Osteocyte (in vitro differentiated cells): ENCODE results near the gene SLC18A3. TPM values are rescaled to one million over a fixed set of nuclear protein-coding genes. Genes with fewer than 3 reads are reported as not detected.

Source experiments
- DNase-seq: peaks from one replicate; pipeline ENCODE4 v3.0.0; 2021; ENCODE audit warnings: mixed read lengths; ENCODE audit not compliant: unreplicated experiment; ENCODE audit errors: extremely low spot score
- H3K27ac Mint-ChIP-seq: one replicate; pipeline ENCODE4 v1.8.0; 2021; ENCODE audit warnings: mild to moderate bottlenecking, mixed read lengths; ENCODE audit not compliant: unreplicated experiment
- H3K27me3 Mint-ChIP-seq: one replicate; pipeline ENCODE4 v1.8.0; 2021; ENCODE audit warnings: mixed read lengths; ENCODE audit not compliant: unreplicated experiment
- H3K36me3 Mint-ChIP-seq: one replicate; pipeline ENCODE4 v1.8.0; 2021; ENCODE audit warnings: mixed read lengths; ENCODE audit not compliant: unreplicated experiment
- H3K4me1 Mint-ChIP-seq: one replicate; pipeline ENCODE4 v1.8.0; 2021; ENCODE audit warnings: mixed read lengths; ENCODE audit not compliant: unreplicated experiment
- H3K4me3 Mint-ChIP-seq: one replicate; pipeline ENCODE4 v1.8.0; 2021; ENCODE audit warnings: mild to moderate bottlenecking, moderate library complexity, mixed read lengths; ENCODE audit not compliant: unreplicated experiment
- H3K9me3 Mint-ChIP-seq: one replicate; pipeline ENCODE4 v1.8.0; 2021; ENCODE audit warnings: mixed read lengths; ENCODE audit not compliant: unreplicated experiment
- total RNA-seq: library from RNA; stranded (reverse); gene quantifications from 2 replicates; pipeline ENCODE4 v1.2.1, GENCODE V29; 2021
- TF ChIP-seq, protein P1 (sequence below): fragments of 200-600 bp; sonication (generic); IDR thresholded peaks from 2 replicates; pipeline ENCODE4 v1.5.0; 2021; ENCODE audit warnings: antibody characterized with exemption, mild to moderate bottlenecking, moderate library complexity

The SLC18A3 gene
- total RNA-seq, 1 donor from 2014 or later: 0.32 TPM

GRCh38 chr10:49606981-49607535 is 3.1 kb upstream of the SLC18A3 start:
- H3K9me3 Mint-ChIP-seq: no peaks in the 10 kb centered on the region
- no peak overlapping the region for H3K4me3 Mint-ChIP-seq
- H3K27me3 Mint-ChIP-seq: peaks cover 68% of the 10 kb centered on the region
- peak; percentile 94 for DNase-seq
- TF ChIP-seq, protein P1, sequence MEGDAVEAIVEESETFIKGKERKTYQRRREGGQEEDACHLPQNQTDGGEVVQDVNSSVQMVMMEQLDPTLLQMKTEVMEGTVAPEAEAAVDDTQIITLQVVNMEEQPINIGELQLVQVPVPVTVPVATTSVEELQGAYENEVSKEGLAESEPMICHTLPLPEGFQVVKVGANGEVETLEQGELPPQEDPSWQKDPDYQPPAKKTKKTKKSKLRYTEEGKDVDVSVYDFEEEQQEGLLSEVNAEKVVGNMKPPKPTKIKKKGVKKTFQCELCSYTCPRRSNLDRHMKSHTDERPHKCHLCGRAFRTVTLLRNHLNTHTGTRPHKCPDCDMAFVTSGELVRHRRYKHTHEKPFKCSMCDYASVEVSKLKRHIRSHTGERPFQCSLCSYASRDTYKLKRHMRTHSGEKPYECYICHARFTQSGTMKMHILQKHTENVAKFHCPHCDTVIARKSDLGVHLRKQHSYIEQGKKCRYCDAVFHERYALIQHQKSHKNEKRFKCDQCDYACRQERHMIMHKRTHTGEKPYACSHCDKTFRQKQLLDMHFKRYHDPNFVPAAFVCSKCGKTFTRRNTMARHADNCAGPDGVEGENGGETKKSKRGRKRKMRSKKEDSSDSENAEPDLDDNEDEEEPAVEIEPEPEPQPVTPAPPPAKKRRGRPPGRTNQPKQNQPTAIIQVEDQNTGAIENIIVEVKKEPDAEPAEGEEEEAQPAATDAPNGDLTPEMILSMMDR: no peak
- H3K4me1 Mint-ChIP-seq: peaks cover 16% of the 10 kb centered on the region
- H3K27ac Mint-ChIP-seq: no peak overlapping the region
- peaks cover 1% of the 10 kb centered on the region for H3K36me3 Mint-ChIP-seq

DNA sequence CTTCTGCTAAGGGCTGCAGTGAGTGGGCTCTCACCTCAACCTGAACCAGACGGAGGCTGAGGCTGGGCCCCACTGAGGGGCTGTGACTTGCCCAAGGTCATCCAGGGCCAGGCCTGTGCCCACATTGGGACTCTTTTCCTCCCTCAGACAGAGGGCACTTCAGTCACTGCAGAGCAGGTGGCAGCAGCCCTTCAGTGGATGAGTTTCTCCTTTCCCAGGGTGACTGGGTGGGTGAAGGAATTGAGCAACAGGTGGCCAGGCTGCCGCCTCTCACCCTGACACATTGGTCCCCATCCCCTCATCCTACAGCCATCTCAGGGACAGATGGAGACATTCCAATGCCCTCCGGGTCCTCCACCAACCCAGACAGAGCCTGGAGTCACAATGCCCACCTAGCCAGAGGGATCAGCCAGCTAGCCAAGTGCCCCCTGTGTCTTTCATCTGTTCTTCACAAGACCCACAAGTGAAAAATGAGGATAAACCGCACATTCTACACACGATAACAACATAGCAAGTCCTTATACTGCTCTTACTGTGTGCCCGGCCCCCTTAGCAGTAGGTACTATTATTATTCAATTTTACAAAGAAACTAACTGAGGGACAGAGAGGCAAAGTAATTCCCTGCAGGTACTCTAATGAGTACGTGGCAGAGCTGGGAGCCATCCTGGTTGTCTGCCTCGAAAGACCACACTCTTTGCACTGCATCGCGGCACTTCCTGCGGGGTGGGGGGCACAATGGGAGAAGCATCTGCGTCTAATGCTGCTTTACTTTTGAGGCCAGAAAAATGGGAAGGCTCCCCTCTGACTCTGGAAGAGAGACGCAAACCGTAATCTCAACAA is 1.7 kb upstream of the SLC18A3 start:
- TF ChIP-seq, protein P1: no peak
- no peak overlapping the region for H3K4me3 Mint-ChIP-seq
- H3K27me3 Mint-ChIP-seq: peaks cover 75% of the 10 kb centered on the region
- DNase-seq: no peak
- H3K27ac Mint-ChIP-seq: no peak overlapping the region
- H3K36me3 Mint-ChIP-seq: peaks cover 4% of the 10 kb centered on the region
- H3K9me3 Mint-ChIP-seq: no peaks in the 10 kb centered on the region
- H3K4me1 Mint-ChIP-seq: peaks cover 17% of the 10 kb centered on the region

DNA sequence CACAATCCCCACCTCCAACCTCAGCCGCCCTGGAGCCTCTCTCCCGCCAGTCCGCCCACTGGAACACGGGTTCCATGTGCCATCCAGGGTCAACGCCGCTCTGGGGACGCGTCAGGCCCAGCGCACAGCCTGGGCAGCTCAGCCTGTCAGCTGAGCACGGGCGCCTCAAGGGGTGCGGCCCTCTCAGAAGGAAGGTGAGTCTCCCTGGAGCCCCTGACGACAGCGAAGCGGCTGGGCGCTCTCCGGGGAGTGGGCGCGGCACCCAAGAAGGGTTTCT is 1.2 kb upstream of the SLC18A3 start:
- peaks cover 4% of the 10 kb centered on the region for H3K36me3 Mint-ChIP-seq

DNA sequence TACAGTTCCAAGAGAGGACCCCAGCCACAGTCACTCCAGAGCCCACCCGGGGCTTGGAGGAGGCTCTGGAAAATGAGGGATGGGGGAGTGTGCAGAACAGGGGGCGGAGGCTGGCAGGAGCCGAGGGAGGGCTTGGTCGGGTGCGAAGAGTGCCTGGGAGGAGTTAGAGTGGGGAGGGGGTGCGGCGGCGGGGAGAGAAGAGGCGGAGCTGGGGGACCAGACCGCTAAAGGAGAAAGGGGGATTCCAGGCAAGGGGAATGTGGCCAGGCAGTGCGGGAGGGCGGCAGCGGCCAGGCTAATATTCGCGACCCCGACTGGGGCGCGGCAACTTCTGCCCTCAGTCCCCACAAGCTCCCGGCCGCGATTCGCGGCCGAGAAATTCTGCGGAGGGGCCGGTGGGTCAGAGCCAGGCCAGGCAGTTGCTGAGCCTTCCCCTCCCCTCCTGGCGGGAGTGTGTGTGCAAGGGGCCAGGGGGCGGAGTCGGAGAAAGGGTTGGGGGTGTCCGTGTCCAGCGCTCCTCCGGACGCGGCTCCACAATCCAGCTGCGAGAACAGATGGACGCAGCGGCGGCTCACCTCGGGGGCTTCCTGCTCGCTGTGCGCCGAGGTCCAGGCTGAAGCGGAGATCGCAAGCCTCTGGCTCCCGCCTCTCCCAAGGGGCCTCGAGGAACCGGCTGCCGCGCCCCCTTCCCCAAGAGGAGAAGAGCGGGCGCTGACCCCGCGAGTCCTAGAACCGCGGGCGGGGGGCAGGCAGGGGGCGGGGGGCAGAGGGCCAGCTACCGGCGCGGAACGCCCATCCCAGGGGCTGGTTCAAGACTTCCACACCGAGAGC is 612 bp upstream of the SLC18A3 start:
- peaks cover 21% of the 10 kb centered on the region for H3K4me1 Mint-ChIP-seq

More for the DNA sequence above, 1.2 kb upstream of the SLC18A3 start:
- Mint-ChIP-seq H3K4me3 (peak overlapping the region; percentile 57), H3K27ac (no peak overlapping the region), H3K4me1 (peaks cover 21% of the 10 kb centered on the region), H3K27me3 (peaks cover 75% of the 10 kb centered on the region), H3K9me3 (no peaks in the 10 kb centered on the region)
- TF ChIP-seq, protein P1: no peak
- no peak for DNase-seq

More for the DNA sequence above, 612 bp upstream of the SLC18A3 start:
- Mint-ChIP-seq H3K27me3 (peaks cover 74% of the 10 kb centered on the region), H3K27ac (no peak overlapping the region), H3K36me3 (peaks cover 4% of the 10 kb centered on the region), H3K4me3 (peak overlapping the region; percentile 57), H3K9me3 (no peaks in the 10 kb centered on the region)
- TF ChIP-seq, protein P1: no peak
- DNase-seq: no peak
